GM20000 (cell line): Measurements from ENCODE around the gene CEP170.

Source experiments
- DNase-seq: peaks from one replicate; pipeline ENCODE4 v3.0.0; 2012; ENCODE audit warnings: low spot score
- CTCF ChIP-seq: IDR thresholded peaks from 2 replicates; pipeline ENCODE4 v1.5.1; 2012; ENCODE audit warnings: mild to moderate bottlenecking, control low read depth; ENCODE audit errors: extremely low read depth, missing control alignments

The CEP170 gene

GRCh38 chr1:243267914-243268653 lies 13.0 kb upstream of the CEP170 start:
- TF ChIP-seq CTCF, result no peak
- DNase-seq, result no peak

- no peak for TF ChIP-seq CTCF
- no peak for DNase-seq
Measured at GRCh38 chr1:243267471-243267880, 12.4 kb upstream of the CEP170 start.

GRCh38 chr1:243266231-243266630 lies 11.2 kb upstream of the CEP170 start:
- TF ChIP-seq CTCF, result no peak
- DNase-seq, result no peak

- no peak for DNase-seq
- no peak for TF ChIP-seq CTCF
Measured at GRCh38 chr1:243264717-243265116, 9.6 kb upstream of the CEP170 start.

GRCh38 chr1:243261390-243261789 lies 6.3 kb upstream of the CEP170 start:
- no peak for DNase-seq
- no peak for TF ChIP-seq CTCF

GRCh38 chr1:243260221-243260880 lies 5.3 kb upstream of the CEP170 start:
- TF ChIP-seq CTCF, result no peak
- no peak for DNase-seq

GRCh38 chr1:243258731-243259130 lies 3.6 kb upstream of the CEP170 start:
- DNase-seq, result no peak
- no peak for TF ChIP-seq CTCF
